KOPT-K1 (cell line): ENCODE results near the gene NDUFA1.
"Not testable (repeated sequence)": the region's sequence is repeated elsewhere in the genome, so short reads cannot be mapped to it uniquely, and the experiment has no call there.

ENCODE experiments used
- H3K27ac ChIP-seq: fragments of 200-600 bp; sonication (generic); 2 replicates; pipeline ENCODE4 v1.5.1; 2016; ENCODE audit warnings: antibody characterized with exemption, mild to moderate bottlenecking, low read depth, low read length; ENCODE audit not compliant: poor library complexity, severe bottlenecking
- H3K36me3 ChIP-seq: fragments of 200-600 bp; sonication (generic); 2 replicates; pipeline ENCODE4 v1.5.1; 2017; ENCODE audit warnings: antibody characterized with exemption, mild to moderate bottlenecking, low read length, moderate library complexity; ENCODE audit not compliant: insufficient read depth
- H3K9me3 ChIP-seq: fragments of 200-600 bp; sonication (generic); 2 replicates; pipeline ENCODE4 v1.5.1; 2017; ENCODE audit warnings: antibody characterized with exemption, low read length, mild to moderate bottlenecking; ENCODE audit not compliant: insufficient read depth, poor library complexity, severe bottlenecking

Gene NDUFA1

GRCh38 chrX:119887721-119888425, 16.2 kb downstream of the NDUFA1 start:
- no peaks in the 10 kb centered on the region for H3K36me3 ChIP-seq
- H3K27ac ChIP-seq = no peak overlapping the region
- H3K9me3 ChIP-seq = no peaks in the 10 kb centered on the region

GRCh38 chrX:119890626-119891025, 19.0 kb downstream of the NDUFA1 start:
- not testable (repeated sequence) for H3K27ac ChIP-seq, H3K9me3 ChIP-seq, H3K36me3 ChIP-seq

- not testable (repeated sequence) for H3K27ac ChIP-seq, H3K36me3 ChIP-seq, H3K9me3 ChIP-seq
These were observed 20.5 kb downstream of the NDUFA1 start for GRCh38 chrX:119891961-119892692.

GRCh38 chrX:119895843-119896326, 24.3 kb downstream of the NDUFA1 start, which contains the start of gene AKAP14:
Gene AKAP14 (plus strand): TSS chrX:119895893. CDS start chrX:119903224, 7,331 bp downstream.
- H3K27ac ChIP-seq = no peak within 1 kb of the TSS
- H3K36me3 ChIP-seq = no peaks in the 10 kb centered on the region
- no peaks in the 10 kb centered on the region for H3K9me3 ChIP-seq

GRCh38 chrX:119899125-119899524, 27.5 kb downstream of the NDUFA1 start:
- H3K36me3 ChIP-seq = no peaks in the 10 kb centered on the region
- H3K27ac ChIP-seq = no peak overlapping the region
- H3K9me3 ChIP-seq = no peaks in the 10 kb centered on the region

GRCh38 chrX:119900976-119901375, 29.3 kb downstream of the NDUFA1 start:
- Histone ChIP-seq H3K36me3 (no peaks in the 10 kb centered on the region), H3K9me3 (no peaks in the 10 kb centered on the region), H3K27ac (no peak overlapping the region)

- no peak overlapping the region for H3K27ac ChIP-seq
- no peaks in the 10 kb centered on the region for H3K9me3 ChIP-seq
- H3K36me3 ChIP-seq = no peaks in the 10 kb centered on the region
These were observed 44.7 kb downstream of the NDUFA1 start for GRCh38 chrX:119916310-119916709.

- Histone ChIP-seq H3K36me3 (no peaks in the 10 kb centered on the region), H3K9me3 (no peaks in the 10 kb centered on the region), H3K27ac (no peak overlapping the region)
These were observed 46.2 kb downstream of the NDUFA1 start for GRCh38 chrX:119917877-119918276.

- H3K36me3 ChIP-seq = peaks cover 4% of the 10 kb centered on the region; the same call in 1 of the 2 replicates
- H3K27ac ChIP-seq = no peak overlapping the region
- no peaks in the 10 kb centered on the region for H3K9me3 ChIP-seq
These were observed 48.4 kb downstream of the NDUFA1 start for GRCh38 chrX:119919835-119920585.

- H3K9me3 ChIP-seq, H3K27ac ChIP-seq: not testable (repeated sequence)
- H3K36me3 ChIP-seq = peaks cover 12% of the 10 kb centered on the region; the same call in 1 of the 2 replicates
These were observed 50.8 kb downstream of the NDUFA1 start for GRCh38 chrX:119922391-119922790.
